Measurements from ENCODE around the gene DCAF12.
A peak's percentile ranks its signal among the peaks of the same experiment; 100 is the strongest.

DCAF12 gene

GRCh38 chr9:34124926-34125325, 1.6 kb downstream of the DCAF12 start:
- no peak for DNase-seq

- peak; percentile 72 for DNase-seq
These were observed 2.4 kb downstream of the DCAF12 start for GRCh38 chr9:34124099-34124498.

DNA sequence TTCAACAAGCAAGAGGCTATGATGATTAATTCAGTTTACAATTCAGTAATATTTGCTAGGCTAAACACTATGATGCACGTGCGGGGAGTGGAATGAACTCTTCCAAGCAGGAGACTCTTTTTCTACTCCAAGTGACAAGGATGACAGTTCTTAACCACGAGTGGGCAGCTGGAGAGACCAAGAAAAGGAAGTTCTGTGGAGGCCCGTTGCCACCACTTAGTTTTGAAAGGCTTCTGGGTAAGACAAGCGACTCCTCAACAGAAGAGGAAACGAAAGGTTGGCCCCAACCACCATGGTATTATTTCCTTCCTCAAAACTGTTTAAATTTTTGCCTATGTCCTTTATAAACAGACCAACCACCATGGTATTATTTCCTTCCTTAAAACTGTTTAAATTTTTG, 2.8 kb downstream of the DCAF12 start:
- DNase-seq: peak; percentile 48

- DNase-seq: no peak
These were observed 4.5 kb downstream of the DCAF12 start for GRCh38 chr9:34121996-34122395.

- DNase-seq: no peak
These were observed 6.8 kb downstream of the DCAF12 start for GRCh38 chr9:34119713-34120112.

DNA sequence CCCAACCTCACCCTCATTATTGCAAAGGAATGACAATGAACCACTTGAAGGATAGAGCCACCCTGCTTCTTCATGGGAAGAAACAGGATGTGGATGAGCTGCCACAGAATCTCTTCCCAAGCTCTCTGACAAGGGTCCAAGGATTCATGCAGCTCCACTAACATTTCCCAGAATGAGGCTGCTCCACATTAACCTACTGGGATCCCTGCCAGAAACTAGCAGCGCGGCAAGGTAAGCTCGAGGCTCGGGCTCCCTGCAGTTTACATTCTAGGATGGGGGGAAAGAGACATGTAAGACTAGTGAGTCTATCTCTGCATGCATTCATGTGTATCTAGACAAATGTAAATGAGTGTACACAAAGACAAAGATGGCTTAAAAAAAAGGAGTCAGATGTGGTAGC, 12.1 kb downstream of the DCAF12 start:
- DNase-seq: no peak

DNA sequence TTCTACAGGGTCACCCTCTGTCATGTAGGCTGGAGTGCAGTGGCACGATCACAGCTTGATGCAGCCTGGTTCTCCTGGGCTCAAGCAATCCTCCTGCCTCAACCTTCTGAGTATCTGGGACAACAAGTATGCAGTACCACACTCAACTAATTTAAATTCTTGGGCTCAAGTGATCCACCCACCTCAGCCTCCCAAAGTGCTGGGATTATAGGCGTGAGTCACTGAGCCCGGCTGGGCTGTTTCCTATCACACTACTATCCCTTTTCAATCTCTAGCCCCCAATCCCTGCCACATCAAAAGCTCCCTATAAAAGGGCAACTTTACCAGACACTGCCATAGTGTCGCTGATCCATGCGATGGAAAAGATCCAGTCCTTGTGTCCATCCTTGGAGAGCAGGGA, 20.4 kb downstream of the DCAF12 start:
- DNase-seq: no peak

DNA sequence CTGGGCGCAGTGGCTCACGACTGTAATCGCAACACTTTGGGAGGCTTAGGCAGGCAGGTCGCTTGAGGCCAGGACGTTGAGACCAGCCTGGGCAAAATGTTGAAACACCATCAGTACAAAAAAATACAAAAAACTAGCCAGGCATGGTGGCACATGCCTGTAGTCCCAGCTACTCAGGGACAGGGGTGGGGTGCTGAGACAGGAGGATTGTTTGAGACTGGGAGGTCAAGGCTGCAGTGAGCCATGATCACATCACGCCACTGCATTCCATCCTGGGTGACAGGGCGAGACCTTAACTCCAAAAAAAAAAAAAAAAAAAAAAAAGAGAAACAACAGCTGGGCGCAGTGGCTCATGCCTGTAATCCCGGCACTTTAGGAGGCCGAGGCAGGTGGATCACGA, 23.7 kb downstream of the DCAF12 start:
- no peak for DNase-seq

GRCh38 chr9:34098307-34098706, 28.2 kb downstream of the DCAF12 start:
- no peak for DNase-seq

DNA sequence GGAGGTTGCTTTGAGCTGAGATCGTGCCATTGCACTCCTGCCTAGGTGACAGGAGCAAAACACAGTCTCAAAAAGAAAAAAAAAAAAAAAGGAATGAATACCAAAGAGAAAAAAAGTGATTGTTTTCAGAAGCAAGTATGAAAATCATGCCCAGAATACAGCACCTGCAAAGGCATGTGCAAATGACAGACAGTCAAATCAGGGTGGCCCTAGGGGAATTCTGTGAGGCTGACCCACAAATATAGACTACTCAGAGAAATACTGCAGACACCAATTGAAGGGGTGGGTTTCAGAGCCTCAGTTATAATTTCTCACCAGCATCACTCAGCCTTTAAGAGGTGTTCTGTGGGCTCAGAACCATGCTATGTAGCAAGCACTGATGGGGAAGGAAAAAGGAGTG, 28.6 kb downstream of the DCAF12 start:
- no peak for DNase-seq

DNA sequence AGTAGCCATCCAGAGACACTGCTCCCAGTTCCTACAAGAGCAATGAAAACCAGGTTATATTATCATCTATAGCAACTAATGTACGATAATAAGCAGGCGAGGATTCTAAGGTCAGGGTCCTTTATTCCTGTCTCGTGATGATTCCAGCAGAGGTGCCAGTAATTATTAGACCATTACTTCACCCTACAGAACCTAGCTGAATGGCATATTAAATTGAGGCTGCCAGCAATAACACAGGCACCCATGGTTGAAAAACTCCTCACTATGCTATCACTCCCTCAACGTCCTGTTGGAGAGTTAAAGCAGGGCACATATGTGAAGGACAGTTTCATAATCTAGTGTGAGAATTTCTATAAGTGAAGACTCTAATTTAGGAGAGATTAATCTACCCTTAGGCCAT, 29.7 kb downstream of the DCAF12 start:
- no peak for DNase-seq

DNA sequence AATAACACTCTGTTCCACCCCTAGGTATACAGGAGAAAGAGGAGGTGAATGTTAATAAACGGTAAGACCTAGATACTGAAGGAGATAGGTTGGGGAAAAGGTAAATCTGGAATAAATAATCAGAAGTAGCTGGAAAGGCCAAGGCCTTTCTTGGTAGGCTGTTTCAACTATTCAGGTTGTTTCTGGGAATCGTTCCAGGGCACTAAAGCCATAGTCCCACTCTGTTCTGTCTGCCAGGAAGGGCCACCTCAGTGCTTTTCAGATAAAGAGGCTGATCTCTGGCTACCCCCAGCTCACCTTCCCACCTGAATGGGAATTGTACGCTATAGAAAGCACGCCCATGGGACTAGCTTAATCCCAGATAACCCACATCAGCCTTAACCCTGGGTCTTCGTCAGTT, 32.9 kb downstream of the DCAF12 start:
- no peak for DNase-seq

- no peak for DNase-seq
These were observed 37.2 kb downstream of the DCAF12 start for GRCh38 chr9:34089311-34089710.

GRCh38 chr9:34087370-34087769, 39.1 kb downstream of the DCAF12 start:
- DNase-seq: no peak

- DNase-seq: no peak
These were observed 39.6 kb downstream of the DCAF12 start for GRCh38 chr9:34086864-34087263.

DNA sequence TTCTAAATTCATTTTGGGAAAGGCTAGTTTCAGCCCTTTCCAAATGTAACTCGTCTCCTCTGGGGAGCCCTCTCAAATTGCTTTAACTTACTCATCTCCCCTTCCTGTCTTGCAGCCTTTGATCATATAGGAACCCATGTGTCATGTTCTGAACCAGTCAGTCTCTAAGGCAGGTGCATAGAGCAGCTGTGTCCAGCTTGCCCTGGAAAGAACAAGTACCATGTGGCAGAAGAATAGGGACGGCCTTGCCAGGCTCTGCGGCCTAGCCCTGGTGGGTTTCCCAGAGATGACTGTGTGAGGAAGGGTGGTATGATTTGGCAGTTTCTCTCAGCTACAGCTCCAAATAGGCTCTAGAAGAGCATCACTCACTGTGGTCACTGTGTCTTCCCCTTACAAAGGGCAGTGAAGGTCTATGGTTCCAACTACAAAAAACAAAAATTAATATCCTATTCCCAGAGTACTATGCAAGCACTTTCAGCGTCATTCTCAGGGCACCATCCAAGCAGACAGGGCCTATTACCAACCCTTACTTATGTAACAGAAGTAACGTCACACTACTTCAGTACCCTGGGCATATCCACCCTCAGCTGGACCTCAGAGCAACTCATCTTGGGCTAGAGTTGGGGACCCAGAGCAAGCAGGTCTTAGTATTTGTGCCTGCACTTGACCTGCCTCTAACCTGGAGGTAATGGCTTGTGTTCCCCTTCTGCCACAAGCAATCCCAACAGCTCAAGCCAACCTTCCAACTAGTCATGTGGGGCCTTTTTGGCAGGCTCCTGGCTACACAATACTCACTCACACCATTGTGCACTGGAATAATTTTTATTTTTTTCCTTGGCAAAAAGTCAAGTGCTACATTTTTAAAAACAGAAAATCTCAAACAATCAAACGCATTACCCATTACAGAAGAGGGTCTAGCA, 40.7 kb downstream of the DCAF12 start:
- DNase-seq: no peak

DNA sequence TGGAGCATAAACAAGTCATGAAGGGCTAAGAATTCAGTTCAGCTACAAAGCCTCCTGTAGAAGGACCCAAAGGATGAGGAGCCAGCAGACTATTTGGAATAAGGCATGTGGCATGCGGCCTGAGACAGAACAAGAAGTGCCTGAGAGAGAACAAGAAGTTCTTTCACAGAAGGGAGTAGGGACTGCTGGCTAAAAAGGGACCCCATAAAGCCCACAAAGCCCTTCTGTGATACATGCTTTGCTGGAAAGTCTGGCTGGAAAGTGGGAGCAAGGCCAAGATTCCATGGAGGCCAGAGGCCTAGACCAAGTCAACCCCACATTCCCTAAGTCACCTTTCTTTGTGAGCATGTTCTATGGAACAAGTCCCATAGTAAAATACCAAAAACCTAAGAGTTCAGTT, 41.9 kb downstream of the DCAF12 start:
- DNase-seq: no peak

- DNase-seq: no peak
These were observed 47.3 kb downstream of the DCAF12 start for GRCh38 chr9:34079181-34079580.

- DNase-seq: no peak
These were observed 53.5 kb downstream of the DCAF12 start for GRCh38 chr9:34072868-34073590.

GRCh38 chr9:34072410-34072809, 54.1 kb downstream of the DCAF12 start:
- DNase-seq: no peak

DNA sequence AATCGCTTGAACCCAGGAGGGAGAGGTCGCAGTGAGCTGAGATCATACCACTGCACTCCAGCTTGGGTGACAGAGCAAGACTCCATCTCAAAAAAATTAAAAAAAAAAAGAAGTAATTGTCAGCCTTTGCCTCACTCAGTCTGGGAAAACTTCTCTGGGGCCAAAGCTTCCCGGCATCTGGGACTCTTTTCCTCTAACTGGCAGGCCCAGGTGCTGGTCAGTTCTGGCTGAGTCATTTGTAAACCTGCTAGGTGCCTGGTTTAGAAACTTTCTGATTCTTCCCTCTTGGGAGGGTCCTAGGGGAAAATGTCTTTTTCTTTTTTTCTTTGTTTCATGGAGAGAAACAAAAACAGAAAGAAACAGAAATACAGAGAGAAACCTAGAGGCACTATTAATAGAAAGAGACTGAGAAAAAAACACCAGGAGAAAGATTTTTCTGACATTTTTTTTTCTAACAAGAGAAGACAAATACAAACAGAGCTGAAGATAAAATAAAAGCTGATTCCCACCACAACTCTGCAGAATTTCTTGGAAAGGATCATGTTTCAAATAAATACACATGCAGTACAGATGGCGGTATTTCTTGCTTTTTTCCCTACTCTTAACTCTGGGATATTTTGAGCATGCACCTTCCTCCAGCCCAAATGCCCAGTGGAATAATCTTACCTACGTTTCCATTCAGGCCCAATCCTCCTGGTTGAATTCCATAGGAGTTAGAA, 55.7 kb downstream of the DCAF12 start:
- no peak for DNase-seq

- no peak for DNase-seq
These were observed 56.7 kb downstream of the DCAF12 start for GRCh38 chr9:34069831-34070230.

- no peak for DNase-seq
These were observed 61.0 kb downstream of the DCAF12 start for GRCh38 chr9:34065541-34065940.

GRCh38 chr9:34059954-34060353, 66.5 kb downstream of the DCAF12 start:
- DNase-seq: no peak
